Measurements from ENCODE around the gene ADAMTSL1.

Gene ADAMTSL1

GRCh38 chr9:18746631-18747030, 272.7 kb downstream of the ADAMTSL1 start:
- H2AFZ ChIP-seq (ENCODE audit: low read depth) = no peak overlapping the region
- no peaks in the 10 kb centered on the region for H3K4me1 ChIP-seq (ENCODE audit: low read depth, poor library complexity, severe bottlenecking)
- H3K27ac ChIP-seq = no peak overlapping the region
- no peaks in the 10 kb centered on the region for H3K79me2 ChIP-seq (ENCODE audit: insufficient read depth, low read depth)
- no peak overlapping the region for H3K4me3 ChIP-seq (IDR thresholded peaks at IDR 0.05; ENCODE audit: insufficient read depth, low read depth, low read length)
- H3K4me2 ChIP-seq = no peak overlapping the region
- no peak overlapping the region for H3K9ac ChIP-seq
- H3K27me3 ChIP-seq (ENCODE audit: insufficient read depth, low read depth) = no peaks in the 10 kb centered on the region
- H3K36me3 ChIP-seq (ENCODE audit: insufficient read depth) = no peaks in the 10 kb centered on the region
- no peaks in the 10 kb centered on the region for H4K20me1 ChIP-seq (ENCODE audit: insufficient read depth)
- TF ChIP-seq CTCF (conservative IDR thresholded peaks at IDR 0.05; ENCODE audit: low read depth, low read length) = no peak

DNA sequence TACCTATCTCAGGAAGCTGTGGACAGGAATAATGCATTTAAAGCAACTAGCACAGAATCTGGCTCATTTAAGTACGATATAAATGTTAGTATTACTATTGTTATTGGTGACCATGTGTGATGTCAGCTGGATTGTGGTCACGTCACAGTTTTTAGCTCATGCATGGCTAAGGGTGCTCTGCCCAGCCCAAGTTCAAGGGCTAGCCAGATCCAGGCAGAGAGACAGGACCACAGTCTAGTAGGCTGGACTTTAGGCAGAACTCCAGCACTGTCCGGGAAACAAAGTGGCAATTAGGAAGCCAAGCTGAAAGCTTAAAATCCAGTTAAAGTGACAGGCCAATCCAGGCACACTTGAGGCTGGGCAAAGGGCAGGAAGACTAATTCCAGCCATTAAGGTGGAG, 273.6 kb downstream of the ADAMTSL1 start:
- no peaks in the 10 kb centered on the region for H3K4me1 ChIP-seq (ENCODE audit: low read depth, poor library complexity, severe bottlenecking)
- H3K79me2 ChIP-seq (ENCODE audit: insufficient read depth, low read depth) = no peaks in the 10 kb centered on the region
- TF ChIP-seq CTCF (conservative IDR thresholded peaks at IDR 0.05; ENCODE audit: low read depth, low read length) = no peak
- H4K20me1 ChIP-seq (ENCODE audit: insufficient read depth) = no peaks in the 10 kb centered on the region
- no peak overlapping the region for H3K9ac ChIP-seq
- H2AFZ ChIP-seq (ENCODE audit: low read depth) = no peak overlapping the region
- no peaks in the 10 kb centered on the region for H3K27me3 ChIP-seq (ENCODE audit: insufficient read depth, low read depth)
- H3K27ac ChIP-seq = no peak overlapping the region
- H3K36me3 ChIP-seq (ENCODE audit: insufficient read depth) = no peaks in the 10 kb centered on the region
- H3K4me2 ChIP-seq = no peak overlapping the region
- H3K4me3 ChIP-seq (IDR thresholded peaks at IDR 0.05; ENCODE audit: insufficient read depth, low read depth, low read length) = no peak overlapping the region

DNA sequence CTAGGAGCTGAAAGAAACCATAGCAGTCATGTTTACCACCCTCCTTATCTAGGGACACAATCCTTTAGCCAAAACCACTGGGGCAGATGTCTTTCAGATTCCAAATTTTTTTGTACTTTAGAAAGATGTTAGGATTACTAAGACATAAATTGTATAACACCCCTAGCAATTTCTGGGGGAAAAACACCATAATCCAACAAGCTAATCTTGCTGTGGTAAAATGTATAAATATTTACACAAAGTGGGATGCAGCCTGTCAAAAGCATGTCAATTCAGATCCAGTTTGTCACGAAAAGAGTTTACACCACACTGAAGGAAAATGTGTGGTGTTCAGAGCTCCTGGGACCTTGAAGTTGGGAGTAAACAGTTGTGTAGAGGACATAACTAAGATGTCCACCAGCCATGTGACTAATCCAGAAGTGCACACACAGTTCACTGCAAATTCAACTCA, 274.3 kb downstream of the ADAMTSL1 start:
- Histone ChIP-seq H3K36me3 (ENCODE audit: insufficient read depth) (no peaks in the 10 kb centered on the region), H3K4me2 (no peak overlapping the region), H3K4me3 (IDR thresholded peaks at IDR 0.05; ENCODE audit: insufficient read depth, low read depth, low read length) (no peak overlapping the region), H2AFZ (ENCODE audit: low read depth) (no peak overlapping the region), H3K79me2 (ENCODE audit: insufficient read depth, low read depth) (no peaks in the 10 kb centered on the region), H3K4me1 (ENCODE audit: low read depth, poor library complexity, severe bottlenecking) (no peaks in the 10 kb centered on the region), H3K9ac (no peak overlapping the region), H3K27ac (no peak overlapping the region), H4K20me1 (ENCODE audit: insufficient read depth) (no peaks in the 10 kb centered on the region), H3K27me3 (ENCODE audit: insufficient read depth, low read depth) (no peaks in the 10 kb centered on the region)
- TF ChIP-seq CTCF (conservative IDR thresholded peaks at IDR 0.05; ENCODE audit: low read depth, low read length) = no peak

- Histone ChIP-seq H3K4me1 (ENCODE audit: low read depth, poor library complexity, severe bottlenecking) (no peaks in the 10 kb centered on the region), H3K79me2 (ENCODE audit: insufficient read depth, low read depth) (no peaks in the 10 kb centered on the region), H3K9ac (no peak overlapping the region), H3K36me3 (ENCODE audit: insufficient read depth) (no peaks in the 10 kb centered on the region), H3K4me3 (IDR thresholded peaks at IDR 0.05; ENCODE audit: insufficient read depth, low read depth, low read length) (no peak overlapping the region), H2AFZ (ENCODE audit: low read depth) (no peak overlapping the region), H3K27ac (no peak overlapping the region), H3K4me2 (no peak overlapping the region), H4K20me1 (ENCODE audit: insufficient read depth) (no peaks in the 10 kb centered on the region), H3K27me3 (ENCODE audit: insufficient read depth, low read depth) (no peaks in the 10 kb centered on the region)
- TF ChIP-seq CTCF (conservative IDR thresholded peaks at IDR 0.05; ENCODE audit: low read depth, low read length) = no peak
Measured at GRCh38 chr9:18749711-18750110, 275.8 kb downstream of the ADAMTSL1 start.

Measured in KMS-11 (cell line).